GM23338 (cell line): ENCODE data around the gene MGLL.

Source experiments
- CREB1 ChIP-seq: fragments of 250-450 bp; sonication (Bioruptor Pico); IDR thresholded peaks from 2 replicates; pipeline ENCODE4 v1.5.0; 2020; ENCODE audit warnings: low read depth, mild to moderate bottlenecking, moderate library complexity
- CTCF ChIP-seq, 2 experiments: fragments of 200-600 bp in 1 of 2; sonication (generic) in 1 of 2; conservative IDR thresholded peaks; 2 replicates each; pipeline versions ENCODE4 v1.5.1 to v1.6.1; 2016 to 2017; ENCODE audit warnings: antibody characterized with exemption in 2 of 2, low read depth in 2 of 2, mild to moderate bottlenecking in 2 of 2, moderate library complexity in 1 of 2
- EZH2 ChIP-seq: fragments of 200-600 bp; sonication (generic); IDR thresholded peaks from one replicate; pipeline ENCODE4 v1.8.0; 2017; ENCODE audit warnings: antibody characterized with exemption, mild to moderate bottlenecking, low read depth; ENCODE audit not compliant: unreplicated experiment
- EZH2phosphoT487 ChIP-seq: fragments of 200-600 bp; sonication (generic); IDR thresholded peaks from one replicate; pipeline ENCODE4 v1.8.1; 2018; ENCODE audit warnings: antibody characterized with exemption; ENCODE audit not compliant: unreplicated experiment
- JUNB ChIP-seq: IDR thresholded peaks from one replicate; pipeline ENCODE4 v1.6.1; 2016; ENCODE audit warnings: antibody characterized with exemption; ENCODE audit not compliant: unreplicated experiment
- NANOG ChIP-seq: IDR thresholded peaks from 2 replicates; pipeline ENCODE4 v1.6.1; 2016; ENCODE audit warnings: antibody characterized with exemption, borderline replicate concordance
- POLR2AphosphoS5 ChIP-seq: IDR thresholded peaks from 2 replicates; pipeline ENCODE4 v1.6.1; 2016; ENCODE audit warnings: antibody characterized with exemption, low read depth
- REST ChIP-seq: IDR thresholded peaks from one replicate; pipeline ENCODE4 v1.6.1; 2018; ENCODE audit warnings: antibody characterized with exemption; ENCODE audit not compliant: unreplicated experiment
- ZNF331 ChIP-seq: fragments of 250-450 bp; sonication (Bioruptor Pico); IDR thresholded peaks from 2 replicates; pipeline ENCODE4 v1.5.0; 2020; ENCODE audit warnings: low read depth, mild to moderate bottlenecking, moderate library complexity

GRCh38 chr3:127767126-127767525 is 55.2 kb downstream of the MGLL start:
- TF ChIP-seq CTCF (conservative IDR thresholded peaks at IDR 0.05; ENCODE audit: low read depth in 2 of 2) (no peak), POLR2AphosphoS5 (no peak), EZH2 (no peak), REST (no peak), CREB1 (CRISPR knock-in tag) (no peak), ZNF331 (CRISPR knock-in tag) (no peak), JUNB (no peak), EZH2phosphoT487 (no peak), NANOG (no peak)
